ENCODE data around the gene CPA3.

Gene CPA3

GRCh38 chr3:148820361-148821245 lies 44.5 kb upstream of the CPA3 start:
- DNase-seq: peak; percentile 3
- 76% methylated on average over 5 of the region's 7 CpGs for WGBS
- H3K36me3 ChIP-seq (ENCODE audit: control insufficient read depth in 1 of 2, insufficient read depth in 2 of 2, low read depth in 1 of 2, low read length in 2 of 2): no peaks in the 10 kb centered on the region

DNA sequence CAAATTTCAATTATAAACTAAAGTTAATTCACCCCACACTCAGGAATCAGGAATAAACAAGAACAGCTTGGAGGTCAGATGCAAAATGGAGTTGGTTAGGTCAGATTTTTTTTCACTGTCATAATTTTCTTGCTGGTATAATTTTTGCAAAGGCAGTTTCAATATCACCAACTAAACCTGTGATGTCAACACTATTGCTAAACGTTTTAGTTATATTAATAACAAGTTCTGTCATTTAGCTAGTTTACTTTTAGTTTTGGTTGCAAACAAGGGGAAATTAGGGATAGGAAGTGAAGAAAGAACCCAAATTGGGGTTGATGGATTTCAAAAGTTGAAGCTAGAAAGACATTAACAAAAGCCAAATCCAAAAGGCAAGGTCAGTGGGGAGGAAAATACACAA lies 42.1 kb upstream of the CPA3 start:
- H3K23ac ChIP-seq (ENCODE audit: low read length in 2 of 2): no peak overlapping the region
- H3K9me3 ChIP-seq (ENCODE audit: control insufficient read depth, low read length): no peaks in the 10 kb centered on the region
- no peak overlapping the region for H2AFZ ChIP-seq (ENCODE audit: low read depth, low read length)
- no peak overlapping the region for H2BK15ac ChIP-seq (ENCODE audit: low read depth, poor library complexity, severe bottlenecking)
- H3K27me3 ChIP-seq (ENCODE audit: control insufficient read depth in 1 of 2, insufficient read depth in 1 of 2, low read length in 2 of 2): no peaks in the 10 kb centered on the region
- no CpG with 5 or more reads among the region's 1 CpG for WGBS
- no peak overlapping the region for H3K14ac ChIP-seq (ENCODE audit: low read length in 2 of 2)
- H4K8ac ChIP-seq (ENCODE audit: low read length): no peak overlapping the region
- no peak overlapping the region for H2BK120ac ChIP-seq (ENCODE audit: low read depth, low read length)
- H3K4ac ChIP-seq (ENCODE audit: low read depth in 1 of 2, low read length in 2 of 2): no peak overlapping the region
- no peak overlapping the region for H2BK5ac ChIP-seq (ENCODE audit: low read depth, low read length, poor library complexity, severe bottlenecking)
- no peak overlapping the region for H3K4me2 ChIP-seq (ENCODE audit: low read length, poor library complexity, severe bottlenecking)
- H3K18ac ChIP-seq (ENCODE audit: low read depth in 1 of 2, low read length in 2 of 2): no peak overlapping the region
- no peaks in the 10 kb centered on the region for H3K79me1 ChIP-seq (replicated peaks; ENCODE audit: low read length, poor library complexity, severe bottlenecking)
- H3K36me3 ChIP-seq (ENCODE audit: control insufficient read depth in 1 of 2, insufficient read depth in 2 of 2, low read depth in 1 of 2, low read length in 2 of 2): no peaks in the 10 kb centered on the region
- no peak overlapping the region for H2BK12ac ChIP-seq (ENCODE audit: low read length in 2 of 2)
- no peaks in the 10 kb centered on the region for H3K4me1 ChIP-seq (ENCODE audit: control insufficient read depth, insufficient read depth, low read depth, low read length)
- no peak overlapping the region for H3K9ac ChIP-seq (ENCODE audit: low read length)
- no peak overlapping the region for H2AK5ac ChIP-seq (ENCODE audit: low read length, severe bottlenecking)
- no peak overlapping the region for H4K91ac ChIP-seq (ENCODE audit: low read length)
- H3K4me3 ChIP-seq (ENCODE audit: insufficient read depth in 1 of 2, low read depth in 1 of 2, low read length in 2 of 2): no peak overlapping the region
- DNase-seq: no peak
- H3K27ac ChIP-seq (ENCODE audit: low read length, poor library complexity, severe bottlenecking): no peak overlapping the region

More at GRCh38 chr3:148820361-148821245, 44.5 kb upstream of the CPA3 start:
- H4K8ac ChIP-seq (ENCODE audit: low read length): no peak overlapping the region
- no peak overlapping the region for H2AFZ ChIP-seq (ENCODE audit: low read depth, low read length)
- H3K18ac ChIP-seq (ENCODE audit: low read depth in 1 of 2, low read length in 2 of 2): no peak overlapping the region
- no peak overlapping the region for H2BK12ac ChIP-seq (ENCODE audit: low read length in 2 of 2)
- no peak overlapping the region for H3K23ac ChIP-seq (ENCODE audit: low read length in 2 of 2)
- H3K4ac ChIP-seq (ENCODE audit: low read depth in 1 of 2, low read length in 2 of 2): no peak overlapping the region
- H3K9ac ChIP-seq (ENCODE audit: low read length): no peak overlapping the region
- no peak overlapping the region for H4K91ac ChIP-seq (ENCODE audit: low read length)
- no peak overlapping the region for H3K27ac ChIP-seq (ENCODE audit: low read length, poor library complexity, severe bottlenecking)
- no peaks in the 10 kb centered on the region for H3K9me3 ChIP-seq (ENCODE audit: control insufficient read depth, low read length)
- H2AK5ac ChIP-seq (ENCODE audit: low read length, severe bottlenecking): no peak overlapping the region
- no peak overlapping the region for H3K4me3 ChIP-seq (ENCODE audit: insufficient read depth in 1 of 2, low read depth in 1 of 2, low read length in 2 of 2)
- no peak overlapping the region for H2BK5ac ChIP-seq (ENCODE audit: low read depth, low read length, poor library complexity, severe bottlenecking)
- H3K4me1 ChIP-seq (ENCODE audit: control insufficient read depth, insufficient read depth, low read depth, low read length): no peaks in the 10 kb centered on the region
- H3K27me3 ChIP-seq (ENCODE audit: control insufficient read depth in 1 of 2, insufficient read depth in 1 of 2, low read length in 2 of 2): no peaks in the 10 kb centered on the region
- no peak overlapping the region for H2BK15ac ChIP-seq (ENCODE audit: low read depth, poor library complexity, severe bottlenecking)
- H2BK120ac ChIP-seq (ENCODE audit: low read depth, low read length): no peak overlapping the region
- no peak overlapping the region for H3K14ac ChIP-seq (ENCODE audit: low read length in 2 of 2)
- H3K4me2 ChIP-seq (ENCODE audit: low read length, poor library complexity, severe bottlenecking): no peak overlapping the region
- H3K79me1 ChIP-seq (replicated peaks; ENCODE audit: low read length, poor library complexity, severe bottlenecking): no peaks in the 10 kb centered on the region

DNA sequence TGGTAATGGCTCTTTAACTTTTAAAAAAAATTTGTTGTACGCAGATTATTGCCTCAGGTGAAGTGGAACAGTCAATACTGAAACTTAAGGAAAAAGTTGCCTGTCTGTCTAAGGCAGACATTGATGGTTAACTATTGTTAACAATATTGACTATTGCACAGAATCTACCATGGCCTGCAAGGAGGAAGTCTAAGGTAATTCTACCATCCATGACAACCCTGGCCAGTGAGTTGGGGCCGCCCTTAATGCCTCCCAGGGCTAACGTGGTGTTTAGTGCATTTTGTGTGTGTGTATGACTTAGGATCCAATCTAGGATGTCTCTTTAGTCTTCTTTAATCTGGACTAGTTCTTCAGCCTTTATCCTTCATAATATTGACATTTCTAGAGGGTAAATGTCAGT lies 39.6 kb upstream of the CPA3 start:
- Histone ChIP-seq H2BK120ac (ENCODE audit: low read depth, low read length) (no peak overlapping the region), H3K4me3 (ENCODE audit: insufficient read depth in 1 of 2, low read depth in 1 of 2, low read length in 2 of 2) (no peak overlapping the region), H3K27ac (ENCODE audit: low read length, poor library complexity, severe bottlenecking) (no peak overlapping the region), H3K36me3 (ENCODE audit: control insufficient read depth in 1 of 2, insufficient read depth in 2 of 2, low read depth in 1 of 2, low read length in 2 of 2) (no peaks in the 10 kb centered on the region), H2BK5ac (ENCODE audit: low read depth, low read length, poor library complexity, severe bottlenecking) (no peak overlapping the region), H3K18ac (ENCODE audit: low read depth in 1 of 2, low read length in 2 of 2) (no peak overlapping the region), H3K27me3 (ENCODE audit: control insufficient read depth in 1 of 2, insufficient read depth in 1 of 2, low read length in 2 of 2) (no peaks in the 10 kb centered on the region), H2BK12ac (ENCODE audit: low read length in 2 of 2) (no peak overlapping the region), H3K79me1 (replicated peaks; ENCODE audit: low read length, poor library complexity, severe bottlenecking) (no peaks in the 10 kb centered on the region), H3K9me3 (ENCODE audit: control insufficient read depth, low read length) (no peaks in the 10 kb centered on the region), H4K8ac (ENCODE audit: low read length) (no peak overlapping the region), H4K91ac (ENCODE audit: low read length) (no peak overlapping the region), H3K4me2 (ENCODE audit: low read length, poor library complexity, severe bottlenecking) (no peak overlapping the region), H3K4ac (ENCODE audit: low read depth in 1 of 2, low read length in 2 of 2) (no peak overlapping the region), H2AFZ (ENCODE audit: low read depth, low read length) (no peak overlapping the region), H2BK15ac (ENCODE audit: low read depth, poor library complexity, severe bottlenecking) (no peak overlapping the region), H3K23ac (ENCODE audit: low read length in 2 of 2) (no peak overlapping the region), H3K14ac (ENCODE audit: low read length in 2 of 2) (no peak overlapping the region), H3K9ac (ENCODE audit: low read length) (no peak overlapping the region), H2AK5ac (ENCODE audit: low read length, severe bottlenecking) (no peak overlapping the region), H3K4me1 (ENCODE audit: control insufficient read depth, insufficient read depth, low read depth, low read length) (no peaks in the 10 kb centered on the region)
- DNase-seq: no peak
- WGBS: no CpG with 5 or more reads among the region's 3 CpGs

GRCh38 chr3:148827585-148827984 lies 37.5 kb upstream of the CPA3 start, which contains the start of gene CPB1:
TSS of gene CPB1 (plus strand) at chr3:148827811. CDS start at chr3:148827824, 13 bp downstream.
- Histone ChIP-seq H2BK12ac (ENCODE audit: low read length in 2 of 2) (no peak within 1 kb of the TSS), H3K9ac (ENCODE audit: low read length) (no peak within 1 kb of the TSS), H3K18ac (ENCODE audit: low read depth in 1 of 2, low read length in 2 of 2) (peak within 1 kb of the TSS in 1 of 2 experiments; percentile 48), H3K4me3 (ENCODE audit: insufficient read depth in 1 of 2, low read depth in 1 of 2, low read length in 2 of 2) (no peak within 1 kb of the TSS), H2AFZ (ENCODE audit: low read depth, low read length) (no peak within 1 kb of the TSS), H2BK5ac (ENCODE audit: low read depth, low read length, poor library complexity, severe bottlenecking) (no peak within 1 kb of the TSS), H4K8ac (ENCODE audit: low read length) (no peak within 1 kb of the TSS), H2BK15ac (ENCODE audit: low read depth, poor library complexity, severe bottlenecking) (no peak within 1 kb of the TSS), H3K23ac (ENCODE audit: low read length in 2 of 2) (no peak within 1 kb of the TSS), H3K4me2 (ENCODE audit: low read length, poor library complexity, severe bottlenecking) (no peak within 1 kb of the TSS), H3K27ac (ENCODE audit: low read length, poor library complexity, severe bottlenecking) (no peak within 1 kb of the TSS), H3K4ac (ENCODE audit: low read depth in 1 of 2, low read length in 2 of 2) (no peak within 1 kb of the TSS), H2AK5ac (ENCODE audit: low read length, severe bottlenecking) (no peak within 1 kb of the TSS), H3K79me1 (replicated peaks; ENCODE audit: low read length, poor library complexity, severe bottlenecking) (no peaks in the 10 kb centered on the region), H3K27me3 (ENCODE audit: control insufficient read depth in 1 of 2, insufficient read depth in 1 of 2, low read length in 2 of 2) (no peaks in the 10 kb centered on the region), H3K14ac (ENCODE audit: low read length in 2 of 2) (no peak within 1 kb of the TSS), H3K36me3 (ENCODE audit: control insufficient read depth in 1 of 2, insufficient read depth in 2 of 2, low read depth in 1 of 2, low read length in 2 of 2) (no peaks in the 10 kb centered on the region), H4K91ac (ENCODE audit: low read length) (no peak within 1 kb of the TSS), H3K9me3 (ENCODE audit: control insufficient read depth, low read length) (no peaks in the 10 kb centered on the region), H3K4me1 (ENCODE audit: control insufficient read depth, insufficient read depth, low read depth, low read length) (no peaks in the 10 kb centered on the region), H2BK120ac (ENCODE audit: low read depth, low read length) (no peak within 1 kb of the TSS)
- DNase-seq: no peak
